ENCODE measurements around the gene FRMD3.
A peak's percentile ranks its signal among the peaks of the same experiment; 100 is the strongest.

Gene FRMD3

GRCh38 chr9:83234541-83234940 lies 303.7 kb downstream of the FRMD3 start:
- no peak for DNase-seq (ENCODE audit: low spot score)

GRCh38 chr9:83233647-83234046 lies 304.6 kb downstream of the FRMD3 start:
- DNase-seq (ENCODE audit: low spot score) = no peak

GRCh38 chr9:83231039-83231438 lies 307.2 kb downstream of the FRMD3 start:
- no peak for DNase-seq (ENCODE audit: low spot score)

GRCh38 chr9:83220730-83221129 lies 317.5 kb downstream of the FRMD3 start:
- no peak for DNase-seq (ENCODE audit: low spot score)

- DNase-seq (ENCODE audit: low spot score) = no peak
Measured at GRCh38 chr9:83219924-83220438, 318.2 kb downstream of the FRMD3 start.

DNA sequence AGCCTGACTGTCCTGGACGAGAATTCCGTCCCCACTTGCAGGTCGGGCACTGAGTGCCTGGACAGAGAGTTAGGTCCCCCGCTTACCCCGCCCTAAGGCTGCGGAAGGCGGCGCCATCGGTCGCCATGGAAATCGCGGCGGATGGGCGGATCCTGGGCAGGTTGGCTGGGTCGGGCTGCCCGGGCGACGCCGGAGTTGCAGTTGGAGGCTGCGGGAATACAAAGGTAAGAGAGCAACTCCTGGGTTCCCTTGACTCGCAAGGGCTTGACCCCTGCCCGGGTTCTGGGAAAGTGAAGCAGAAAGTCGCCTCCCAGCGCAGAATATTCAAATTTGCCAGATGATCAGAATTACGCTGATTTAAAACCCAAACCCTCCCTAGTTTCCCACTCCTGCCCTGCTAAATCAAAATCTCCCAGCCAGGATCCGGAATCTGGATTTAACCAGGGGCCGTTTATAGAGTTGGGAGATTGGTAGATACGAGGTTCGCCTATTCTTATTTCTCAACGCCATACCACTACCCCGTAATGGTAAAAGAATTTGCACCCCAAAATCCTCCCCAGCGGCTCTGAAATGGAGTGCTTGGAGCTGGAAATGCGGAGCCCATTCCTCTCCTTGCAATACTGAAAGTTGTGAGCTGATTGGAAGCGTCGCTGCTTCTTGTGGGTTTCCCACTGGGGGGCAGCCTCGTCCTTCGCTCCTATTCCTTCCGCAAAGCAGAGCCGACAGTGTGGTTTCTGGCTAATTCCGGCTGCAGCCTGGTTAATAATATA lies 318.9 kb downstream of the FRMD3 start:
- DNase-seq (ENCODE audit: low spot score) = peak; percentile 2

- no peak for DNase-seq (ENCODE audit: low spot score)
Measured at GRCh38 chr9:83218411-83219090, 319.6 kb downstream of the FRMD3 start.

GRCh38 chr9:83209188-83209731 lies 328.9 kb downstream of the FRMD3 start:
- no peak for DNase-seq (ENCODE audit: low spot score)

GRCh38 chr9:83208065-83208850 lies 329.9 kb downstream of the FRMD3 start:
- no peak for DNase-seq (ENCODE audit: low spot score)

DNA sequence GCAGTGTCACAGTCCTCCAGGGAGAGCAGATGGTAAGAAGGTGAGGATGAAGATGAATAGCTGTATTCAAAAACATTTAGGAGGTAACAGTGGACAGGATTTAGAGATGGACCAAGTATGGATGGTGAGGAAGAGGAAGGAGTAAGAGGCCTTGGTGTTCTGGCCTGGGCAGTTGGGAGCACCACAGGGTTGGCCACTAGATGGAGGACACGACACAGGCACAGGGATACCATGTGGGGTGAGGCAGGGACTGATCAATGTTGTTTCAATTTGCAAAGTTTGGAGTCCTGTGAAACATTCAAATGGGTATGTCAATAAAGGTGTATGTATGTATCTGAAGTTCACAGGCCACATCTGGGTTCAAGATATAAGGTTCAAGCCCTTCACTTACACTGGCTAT lies 334.2 kb downstream of the FRMD3 start:
- no peak for DNase-seq (ENCODE audit: low spot score)

GRCh38 chr9:83200531-83200930 lies 337.7 kb downstream of the FRMD3 start:
- DNase-seq (ENCODE audit: low spot score) = no peak

- no peak for DNase-seq (ENCODE audit: low spot score)
Measured at GRCh38 chr9:83199832-83200231, 338.4 kb downstream of the FRMD3 start.

DNA sequence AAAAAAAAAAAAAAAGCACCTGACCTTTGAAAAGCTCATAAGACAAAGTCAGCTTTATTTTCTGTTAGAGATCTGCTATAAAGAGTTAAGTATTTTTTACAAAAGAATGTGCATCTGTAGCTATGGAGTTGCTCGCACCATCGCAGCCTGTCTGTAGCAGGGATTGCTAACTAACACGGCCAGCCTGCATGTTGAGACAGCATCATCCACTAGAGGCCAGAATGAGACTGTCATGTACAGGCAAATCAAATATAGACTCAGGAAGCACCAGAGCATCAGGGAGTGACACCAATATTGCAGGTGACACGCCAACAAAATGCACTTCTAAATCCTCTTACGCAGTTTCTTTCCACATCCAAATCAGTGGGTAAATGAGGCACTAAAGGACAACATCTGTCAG lies 339.0 kb downstream of the FRMD3 start:
- no peak for DNase-seq (ENCODE audit: low spot score)

- DNase-seq (ENCODE audit: low spot score) = no peak
Measured at GRCh38 chr9:83198371-83198770, 339.8 kb downstream of the FRMD3 start.

GRCh38 chr9:83197591-83197990 lies 340.6 kb downstream of the FRMD3 start:
- DNase-seq (ENCODE audit: low spot score) = no peak

- DNase-seq (ENCODE audit: low spot score) = no peak
Measured at GRCh38 chr9:83196946-83197345, 341.3 kb downstream of the FRMD3 start.
